HG02678 (cell line): Measurements from ENCODE around the gene SF3B2.
"Not testable (repeated sequence)": the region's sequence is repeated elsewhere in the genome, so short reads cannot be mapped to it uniquely, and the experiment has no call there.

Experiments
- ATAC-seq: cut with Tn5 transposase; IDR thresholded peaks from one replicate; pipeline ENCODE4 v1.9.1; 2021; ENCODE audit warnings: mild to moderate bottlenecking, moderate library complexity; ENCODE audit not compliant: unreplicated experiment

Gene SF3B2

DNA sequence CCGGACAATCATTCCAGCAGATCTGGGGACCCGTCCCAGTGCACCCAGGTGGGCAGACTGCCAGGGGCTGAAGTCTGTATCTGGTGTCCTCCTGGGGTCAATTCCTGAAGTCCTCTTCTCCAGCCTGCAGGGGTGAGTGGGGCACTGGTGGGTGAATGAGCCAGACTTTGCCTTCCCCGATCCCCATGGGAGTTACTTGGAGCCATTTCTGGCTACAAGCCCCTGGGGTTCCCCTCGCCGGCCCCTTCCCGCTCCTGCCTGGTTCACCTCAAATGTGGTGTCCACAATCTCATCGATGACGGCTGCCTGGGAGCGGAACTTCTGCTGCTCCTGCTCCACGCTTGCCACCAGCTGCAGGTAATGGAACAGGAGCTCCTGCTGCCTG, 35.4 kb upstream of the SF3B2 start:
- no peak for ATAC-seq

- no peak for ATAC-seq
Measured at GRCh38 chr11:66017321-66017720, 34.8 kb upstream of the SF3B2 start.

DNA sequence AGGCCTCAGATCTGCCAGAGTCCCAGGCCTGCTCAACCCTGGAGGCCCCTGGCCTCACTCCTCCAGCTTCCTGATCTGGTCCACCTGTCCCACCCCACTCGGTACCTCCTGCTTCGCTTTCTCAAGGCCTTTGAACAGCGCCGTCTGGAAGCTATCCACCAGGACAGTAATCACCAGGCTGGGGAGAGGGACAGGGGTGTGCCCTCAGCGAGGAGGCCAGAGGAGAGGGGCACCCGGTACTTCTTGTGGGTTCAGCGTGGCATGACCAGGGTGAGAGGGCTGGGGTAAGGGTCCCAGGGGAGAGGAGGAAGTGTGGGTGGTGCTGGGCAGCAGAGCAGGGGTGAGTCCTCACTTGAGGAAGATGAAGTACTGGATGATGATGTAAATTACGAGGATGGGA, 32.0 kb upstream of the SF3B2 start:
- no peak for ATAC-seq

DNA sequence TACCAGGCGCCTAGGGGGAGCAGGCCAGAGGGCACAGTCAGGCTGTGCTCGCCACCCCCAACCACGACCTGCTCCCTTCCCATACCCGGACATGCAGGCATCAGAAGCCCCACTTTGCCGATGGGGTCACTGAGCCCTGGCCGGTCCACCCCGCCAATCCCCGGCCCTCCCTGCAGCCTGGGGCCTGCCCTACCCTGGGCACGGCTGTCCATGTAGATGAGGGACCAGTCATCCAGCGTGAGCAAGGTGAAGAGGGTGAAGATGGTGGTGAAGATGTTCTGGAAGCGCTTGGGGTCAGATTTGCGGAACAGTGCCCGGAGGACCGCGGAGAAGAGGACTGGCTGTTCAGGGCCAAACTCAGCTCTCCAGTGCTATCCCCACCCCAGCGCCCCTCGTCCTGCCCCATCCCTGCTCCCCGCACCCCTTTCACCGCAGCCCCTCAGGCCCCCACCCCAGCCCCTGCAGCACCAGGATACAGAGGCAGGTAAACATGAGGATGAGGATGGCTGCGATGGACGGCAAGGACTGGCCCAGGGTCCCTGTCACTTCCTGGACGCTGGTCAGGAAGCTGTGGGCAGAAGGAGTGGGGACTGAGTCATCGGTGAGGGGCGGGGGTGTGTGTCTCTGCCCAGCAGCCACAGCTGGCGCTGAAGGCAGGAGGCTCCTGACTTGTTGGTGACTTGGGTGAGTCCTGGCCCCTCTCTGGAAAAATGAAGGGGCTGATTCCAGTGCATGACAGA, 31.4 kb upstream of the SF3B2 start:
- ATAC-seq: no peak

DNA sequence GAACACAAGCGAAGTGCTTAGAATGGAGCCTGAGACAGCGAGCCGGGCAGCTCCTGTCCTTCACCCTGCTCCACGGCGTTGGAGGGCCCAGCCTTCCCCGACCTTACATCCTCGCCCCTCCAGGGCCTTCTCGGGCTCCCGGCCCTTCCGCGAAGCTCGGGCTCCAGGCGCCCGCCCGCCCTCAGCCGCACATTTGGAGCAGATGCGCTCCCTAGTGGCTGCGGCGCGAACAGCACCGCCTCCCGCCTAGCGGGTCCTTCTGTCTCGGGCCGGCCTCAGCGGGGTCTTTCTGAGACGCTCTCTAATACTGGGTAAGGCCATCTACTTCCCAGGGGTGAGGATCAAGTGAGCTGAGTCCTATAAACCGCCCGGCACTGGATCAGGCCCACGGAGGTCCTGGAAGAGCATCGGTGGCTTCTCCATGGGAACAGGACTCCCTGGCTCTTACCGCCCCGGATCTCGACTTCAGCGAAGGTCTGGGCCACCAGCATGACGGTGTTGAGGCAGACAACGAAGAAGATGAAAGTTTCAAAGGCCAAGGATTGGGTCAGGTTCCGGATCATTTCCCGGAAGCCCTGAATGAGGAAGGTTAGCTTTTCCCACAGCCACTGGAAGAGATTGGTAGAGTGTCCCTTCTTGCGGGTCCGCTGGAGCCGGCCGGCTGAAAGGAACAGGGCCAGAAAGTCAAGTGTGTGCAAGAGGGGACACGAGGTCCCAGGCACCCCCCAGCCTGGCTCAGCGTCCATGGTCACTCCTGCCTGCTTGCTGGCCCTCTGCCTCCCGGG, 29.6 kb upstream of the SF3B2 start:
- ATAC-seq: peak; percentile 49

GRCh38 chr11:66023186-66023440, 29.1 kb upstream of the SF3B2 start:
- not testable (repeated sequence) for ATAC-seq

- ATAC-seq: no peak
Measured at GRCh38 chr11:66026017-66026529, 26.1 kb upstream of the SF3B2 start, which contains the start of gene CATSPER1. TSS of gene CATSPER1 (minus strand) at chr11:66026479. CDS start at chr11:66026379, 100 bp downstream.

GRCh38 chr11:66032957-66033735, 19.0 kb upstream of the SF3B2 start:
- ATAC-seq: no peak

DNA sequence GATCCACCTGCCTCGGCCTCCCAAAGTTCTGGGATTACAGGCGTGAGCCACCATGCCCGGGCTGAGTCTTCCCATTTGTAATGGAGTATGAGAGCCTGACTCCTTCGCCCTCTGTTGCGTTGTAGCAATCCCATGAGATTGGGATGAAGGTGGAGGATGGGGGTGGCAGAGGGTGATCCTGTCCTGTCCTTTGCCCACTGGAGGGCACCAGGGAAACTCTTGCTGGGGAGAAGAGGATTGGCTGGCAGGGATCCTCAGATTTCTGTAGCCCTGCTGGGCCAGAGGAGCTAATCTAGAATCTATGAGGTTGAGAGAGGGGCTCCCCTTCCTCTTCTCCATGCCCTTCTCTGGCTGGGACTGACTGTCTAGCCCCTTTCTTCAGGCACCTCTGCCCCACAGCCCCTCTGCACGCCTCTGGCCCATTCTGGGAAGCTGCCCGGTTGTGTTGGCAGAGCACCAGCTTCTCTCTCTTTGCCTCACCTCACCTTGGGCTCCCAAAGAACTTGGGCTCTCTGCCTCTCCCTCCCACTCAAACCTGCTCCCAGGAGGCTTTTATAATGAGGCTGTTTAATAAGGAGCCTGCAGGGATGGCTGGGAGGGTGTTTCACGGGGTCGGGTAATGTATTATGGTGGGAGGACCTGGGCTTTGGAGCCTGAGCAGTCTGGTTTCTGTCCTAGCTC, 16.4 kb upstream of the SF3B2 start:
- no peak for ATAC-seq

GRCh38 chr11:66036334-66036710, 15.8 kb upstream of the SF3B2 start:
- ATAC-seq: no peak

GRCh38 chr11:66037327-66037726, 14.8 kb upstream of the SF3B2 start:
- ATAC-seq: no peak

DNA sequence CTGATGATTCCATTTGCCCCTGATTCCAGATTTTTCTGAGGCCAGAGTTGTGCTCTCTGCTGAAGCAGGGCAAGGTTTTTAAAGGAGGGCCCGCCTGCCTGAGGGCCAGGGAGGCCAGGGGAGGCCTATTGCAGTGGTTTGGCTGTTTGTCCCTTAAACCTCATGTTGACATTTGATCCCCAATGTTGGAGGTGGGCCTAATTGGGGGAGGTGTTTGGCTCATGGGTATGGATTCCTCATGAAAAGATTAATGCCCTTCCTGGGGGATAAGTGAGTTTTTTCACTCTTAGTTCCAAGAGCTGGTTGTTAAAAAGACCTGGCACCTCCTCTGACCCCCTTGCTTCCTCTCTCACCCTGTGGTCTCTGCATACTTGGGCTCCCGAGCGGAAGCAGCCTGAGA, 12.4 kb upstream of the SF3B2 start:
- no peak for ATAC-seq

DNA sequence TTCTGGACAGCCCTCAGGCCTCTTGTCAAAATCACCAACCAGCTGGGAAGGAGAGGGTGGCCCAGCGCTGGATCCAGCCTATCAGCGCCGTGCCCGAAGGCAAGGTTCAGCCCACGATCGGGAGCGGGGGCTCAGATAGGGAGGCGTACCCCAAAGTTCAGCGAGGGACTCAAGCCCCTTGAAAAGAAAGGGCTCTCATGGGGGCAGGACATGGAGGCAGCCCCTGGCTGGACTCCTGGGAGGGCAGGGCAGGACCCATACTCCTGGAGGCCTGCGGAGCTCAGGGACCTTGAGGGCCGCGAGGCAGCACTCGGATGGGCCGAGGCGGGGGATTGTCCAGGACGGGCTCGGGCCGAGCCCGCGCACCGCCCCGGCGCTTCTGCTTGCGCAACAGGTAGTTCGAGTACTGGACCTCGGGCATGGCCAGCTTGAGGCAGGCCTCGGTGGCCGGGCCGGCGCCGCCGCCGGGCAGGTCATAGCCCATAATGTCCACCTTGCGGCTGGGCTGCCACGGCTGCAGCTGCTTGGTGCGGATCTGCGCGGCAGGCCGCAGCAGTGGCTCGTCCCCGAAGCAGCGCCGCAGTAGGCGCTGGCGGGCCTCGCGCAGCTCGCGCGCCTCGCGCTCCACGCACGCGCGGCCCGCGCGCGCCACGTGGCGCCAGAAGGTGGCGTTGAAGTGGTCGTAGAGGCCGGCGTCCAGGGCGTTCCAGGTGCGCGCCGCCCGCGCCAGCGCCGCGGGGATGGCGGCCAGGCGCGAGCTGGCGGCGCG, 9.8 kb upstream of the SF3B2 start:
- ATAC-seq: no peak

DNA sequence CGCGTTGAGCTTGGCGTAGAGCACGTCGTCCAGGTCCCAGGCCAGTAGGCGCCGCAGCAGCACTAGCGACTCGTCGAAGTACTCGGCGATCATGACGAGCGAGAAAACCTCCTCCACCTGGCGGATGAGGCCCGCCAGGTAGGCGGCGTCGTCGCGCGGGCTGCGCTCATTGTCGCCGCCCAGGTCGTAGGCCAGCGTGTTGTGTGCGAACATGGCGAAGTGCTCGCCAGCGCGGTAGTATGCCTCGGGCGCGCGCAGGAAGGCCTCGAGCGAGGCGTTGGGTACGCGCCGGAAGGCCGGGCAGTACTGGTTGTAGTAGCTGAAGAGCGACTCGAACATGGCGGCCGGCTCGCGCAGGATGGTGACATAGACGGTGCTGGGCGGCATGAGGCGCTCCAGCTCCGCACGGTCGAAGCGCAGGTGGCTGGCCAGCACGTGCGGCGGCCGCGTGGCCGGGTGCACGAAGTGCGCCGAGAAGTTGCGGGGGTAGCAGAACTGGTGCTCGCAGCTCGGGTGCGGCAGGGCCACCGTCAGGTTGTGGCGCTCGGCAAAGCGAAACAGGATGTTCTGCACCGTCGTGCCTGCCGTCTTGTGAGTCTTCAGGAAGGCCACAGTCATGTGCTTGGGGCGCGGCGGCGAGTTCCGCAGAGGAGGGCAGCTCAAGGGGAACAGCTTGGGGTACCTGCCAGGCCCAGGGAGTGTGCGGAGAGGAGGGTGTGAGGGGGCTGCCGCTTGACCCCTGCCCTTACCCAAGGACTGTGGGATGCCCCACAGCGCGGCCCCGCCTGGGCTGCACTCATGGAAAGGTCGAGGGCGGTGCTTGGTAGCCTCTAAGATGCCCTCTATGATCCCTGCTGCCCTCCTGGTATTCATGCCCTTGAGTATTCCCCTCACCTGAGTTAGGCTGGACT, 8.9 kb upstream of the SF3B2 start:
- ATAC-seq: no peak

GRCh38 chr11:66044757-66045156, 7.4 kb upstream of the SF3B2 start:
- ATAC-seq: no peak

DNA sequence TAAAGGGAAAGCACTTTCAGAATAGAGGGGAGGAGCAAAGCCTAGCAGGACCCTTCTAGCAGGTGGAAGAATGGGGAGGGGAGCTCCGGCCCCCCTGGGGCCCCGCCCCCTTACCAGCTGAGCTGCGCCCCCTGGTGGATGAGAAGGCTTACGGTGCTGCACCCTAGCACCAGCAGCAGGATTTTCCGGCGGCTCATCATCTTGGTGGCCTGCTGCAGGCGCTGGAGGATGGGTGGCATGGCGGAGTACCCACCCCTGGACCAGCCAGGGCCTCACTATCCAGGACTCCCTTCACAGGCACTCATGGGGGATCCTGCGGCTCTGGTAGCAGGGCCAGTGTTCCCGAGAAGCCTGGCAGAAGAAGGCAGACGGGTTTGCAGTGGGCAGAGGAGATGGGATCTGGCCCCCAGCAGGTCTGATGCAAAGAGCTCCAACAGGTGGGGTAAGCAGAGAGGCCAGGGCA, 7.0 kb upstream of the SF3B2 start:
- peak; percentile 65 for ATAC-seq

DNA sequence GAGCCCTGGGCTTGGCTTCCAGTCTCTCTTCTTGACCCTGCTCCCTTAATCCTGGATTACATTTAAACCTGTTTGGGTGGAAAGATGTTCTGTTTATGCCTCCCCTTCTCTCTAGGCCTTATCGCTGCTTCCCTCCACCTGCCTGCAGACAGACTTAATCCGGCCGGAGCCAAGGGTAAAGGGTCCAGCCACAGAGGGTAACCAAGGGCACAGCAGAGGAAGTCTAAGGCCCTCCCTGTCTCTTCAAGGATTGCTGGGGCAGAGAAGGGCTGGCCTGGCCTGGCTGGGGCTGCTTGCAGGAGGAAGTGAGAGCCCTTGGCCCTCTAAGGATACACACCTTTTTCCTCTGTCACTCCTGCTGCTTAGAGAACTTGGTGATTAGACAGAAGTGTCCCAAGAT, 5.3 kb upstream of the SF3B2 start:
- ATAC-seq: no peak

DNA sequence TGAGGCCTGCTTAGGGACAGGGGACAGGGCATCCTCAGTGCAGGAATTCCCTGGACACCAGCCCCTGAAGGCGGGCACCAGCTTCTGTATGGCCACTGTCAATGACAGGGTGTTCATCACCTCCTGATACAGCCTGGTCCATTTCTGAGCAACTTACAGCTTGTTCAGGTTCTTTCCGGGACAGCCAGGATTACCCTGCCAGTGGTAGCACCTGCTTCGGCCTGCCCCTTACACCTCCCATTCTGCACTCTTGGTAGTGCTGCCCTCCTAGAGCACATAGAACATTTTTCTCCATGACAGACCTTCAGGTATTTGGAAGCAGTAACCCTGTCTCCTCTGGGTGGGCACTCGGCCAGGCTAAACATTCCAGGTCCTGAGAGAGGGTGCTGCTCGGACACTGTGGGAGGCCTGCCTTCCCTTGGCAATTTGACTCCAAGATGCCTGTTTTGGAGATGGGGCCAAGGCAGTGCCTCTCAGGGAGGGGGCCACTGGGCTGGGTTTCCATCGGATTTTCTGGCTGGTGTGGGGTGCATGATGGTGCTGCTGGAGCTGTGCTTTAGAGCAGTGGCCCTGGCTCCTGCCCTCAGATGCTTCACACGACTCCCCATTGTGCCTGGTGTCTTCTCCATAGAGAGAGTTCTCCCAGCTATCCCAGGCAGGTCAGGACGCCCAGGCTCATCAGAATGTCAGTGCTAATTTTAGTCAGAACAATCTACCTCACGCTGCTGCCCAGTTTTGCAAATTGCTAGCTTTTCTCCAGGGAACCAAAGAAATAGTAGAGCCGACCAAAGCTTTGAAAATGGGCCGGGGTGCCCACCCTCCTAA, 4.4 kb upstream of the SF3B2 start:
- no peak for ATAC-seq
